Measurements from ENCODE around the gene NEMP1. TPM values are rescaled to one million over a fixed set of nuclear protein-coding genes. Genes with fewer than 3 reads are reported as not detected.

The NEMP1 gene
- total and polyA plus RNA-seq, 12 donors = 1.1 to 6.3 (median 3.6) TPM

- intact Hi-C loops (cut with DNase I) = loop anchor here in 9 of 10 donors (1.0 to 10.0 kb wide), 6 partner anchors 43 to 355 kb away; partner anchors contain the start of genes ZBTB39 (in 4 of the 9), HSD17B6 (in 1 of the 9) and TAC3 (in 1 of the 9)
- WGBS, 2 donors = 66 to 69% methylated on average over 9 of the region's 9 CpGs
- ATAC-seq (no peak), DNase-seq (no peak)
- peak in 8 of 9 donors; percentile 75 to 92 (median 84) for TF ChIP-seq CTCF (IDR thresholded peaks at IDR 0.05)
- peak overlapping the region in 9 of 10 donors; percentile 17 to 84 (median 78) for H3K4me3 ChIP-seq
- peaks cover 0 to 35% (median 26%) of the 10 kb centered on the region in 9 donors for H3K4me1 ChIP-seq
- H3K36me3 ChIP-seq = peaks cover 0 to 16% (median 0%) of the 10 kb centered on the region in 9 donors
- no peaks in the 10 kb centered on the region for H3K27me3 ChIP-seq
- H3K27ac ChIP-seq = peak overlapping the region in 9 of 10 donors; percentile 96 to 99 (median 98)
- H3K9me3 ChIP-seq = no peaks in the 10 kb centered on the region
Measured at GRCh38 chr12:57112492-57113294, 34.1 kb upstream of the NEMP1 start.

GRCh38 chr12:57111031-57111734, 32.6 kb upstream of the NEMP1 start, which contains the start of gene STAT6:
Gene STAT6, minus strand, starts transcription at chr12:57111362. Its CDS starts 3,084 bp downstream, at chr12:57108278.
- Histone ChIP-seq H3K27me3 (no peaks in the 10 kb centered on the region), H3K27ac (peak within 1 kb of the TSS; percentile 96 to 99 (median 98)), H3K4me3 (peak within 1 kb of the TSS; percentile 56 to 84 (median 77)), H3K4me1 (peaks cover 0 to 47% (median 31%) of the 10 kb centered on the region in 9 donors), H3K36me3 (peaks cover 0 to 32% (median 12%) of the 10 kb centered on the region in 9 donors), H3K9me3 (no peaks in the 10 kb centered on the region)
- peak; percentile 75 to 89 for DNase-seq
- ATAC-seq = peak; percentile 73 to 88 (median 82)
- intact Hi-C loops (cut with DNase I) = loop anchor here in 8 of 10 donors (1.0 to 10.0 kb wide), 9 partner anchors 20 to 354 kb away; partner anchors contain the start of genes ZBTB39 (in 4 of the 8), HSD17B6 (in 1 of the 8), NAB2 (in 1 of the 8) and TAC3 (in 1 of the 8)
- WGBS, 2 donors = 3 to 19% methylated on average over 12 to 13 of the region's 13 CpGs
- TF ChIP-seq CTCF (IDR thresholded peaks at IDR 0.05) = peak in 1 of 9 donors; percentile 27

GRCh38 chr12:57110104-57111030, 31.8 kb upstream of the NEMP1 start:
- peak overlapping the region; percentile 56 to 84 (median 77) for H3K4me3 ChIP-seq
- WGBS, 2 donors = 5 to 11% methylated on average over 28 of the region's 28 CpGs
- H3K4me1 ChIP-seq = peaks cover 0 to 47% (median 31%) of the 10 kb centered on the region in 9 donors
- no peaks in the 10 kb centered on the region for H3K27me3 ChIP-seq
- ATAC-seq (peak; percentile 15 to 51 (median 26)), DNase-seq (peak; percentile 68 to 79)
- TF ChIP-seq CTCF (IDR thresholded peaks at IDR 0.05) = peak in 2 of 9 donors; percentile 10 to 12
- H3K27ac ChIP-seq = peak overlapping the region; percentile 96 to 99 (median 98)
- no peaks in the 10 kb centered on the region for H3K9me3 ChIP-seq
- H3K36me3 ChIP-seq = peaks cover 0 to 40% (median 14%) of the 10 kb centered on the region in 9 donors
- intact Hi-C loops (cut with DNase I) = loop anchor here in 8 of 10 donors (1.0 to 10.0 kb wide), 10 partner anchors 20 to 353 kb away; partner anchors contain the start of genes ZBTB39 (in 4 of the 8), HSD17B6 (in 1 of the 8), NAB2 (in 1 of the 8) and TAC3 (in 1 of the 8)
